ENCODE results near the gene TPSAB1.
"Not testable (repeated sequence)": the region's sequence is repeated elsewhere in the genome, so short reads cannot be mapped to it uniquely, and the experiment has no call there.

Gene TPSAB1

DNA sequence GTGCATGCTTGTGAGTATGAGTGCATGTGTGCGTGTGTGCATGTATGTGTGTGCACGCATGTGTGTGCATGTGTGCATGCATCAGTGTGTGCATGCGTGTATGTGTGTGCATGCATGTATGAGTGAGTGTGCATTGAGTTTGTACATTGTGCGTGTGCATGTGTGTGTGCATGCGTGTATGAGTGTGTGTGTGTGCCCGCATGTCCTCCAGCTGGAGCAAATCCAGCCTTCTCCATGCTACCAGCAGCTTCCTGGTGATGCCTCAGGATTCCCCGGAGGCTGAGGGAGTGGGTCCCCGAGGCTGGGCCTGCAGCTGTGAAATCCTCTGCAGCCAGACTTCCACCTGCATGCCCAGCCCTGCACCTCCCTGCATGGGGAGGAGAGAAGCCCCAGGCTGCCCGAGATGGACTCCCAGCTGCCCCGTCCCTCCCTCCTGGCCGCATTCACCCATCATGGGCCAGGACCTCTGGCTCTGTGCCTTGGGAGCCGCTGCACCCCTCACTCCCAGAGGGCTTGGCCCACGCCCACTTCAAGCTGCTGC is 24.7 kb downstream of the TPSAB1 start:
- Histone ChIP-seq H3K4me1 (ENCODE audit: control insufficient read depth in 1 of 2, insufficient read depth in 1 of 2, low read depth in 1 of 2, low read length in 1 of 2) (no peaks in the 10 kb centered on the region), H3K36me3 (no peaks in the 10 kb centered on the region), H3K4me3 (ENCODE audit: low read depth in 1 of 2, low read length in 1 of 2) (no peak overlapping the region), H3K9me3 (no peaks in the 10 kb centered on the region), H3K27me3 (peaks cover 32% of the 10 kb centered on the region), H3K27ac (no peak overlapping the region)
- TF ChIP-seq, protein P1, sequence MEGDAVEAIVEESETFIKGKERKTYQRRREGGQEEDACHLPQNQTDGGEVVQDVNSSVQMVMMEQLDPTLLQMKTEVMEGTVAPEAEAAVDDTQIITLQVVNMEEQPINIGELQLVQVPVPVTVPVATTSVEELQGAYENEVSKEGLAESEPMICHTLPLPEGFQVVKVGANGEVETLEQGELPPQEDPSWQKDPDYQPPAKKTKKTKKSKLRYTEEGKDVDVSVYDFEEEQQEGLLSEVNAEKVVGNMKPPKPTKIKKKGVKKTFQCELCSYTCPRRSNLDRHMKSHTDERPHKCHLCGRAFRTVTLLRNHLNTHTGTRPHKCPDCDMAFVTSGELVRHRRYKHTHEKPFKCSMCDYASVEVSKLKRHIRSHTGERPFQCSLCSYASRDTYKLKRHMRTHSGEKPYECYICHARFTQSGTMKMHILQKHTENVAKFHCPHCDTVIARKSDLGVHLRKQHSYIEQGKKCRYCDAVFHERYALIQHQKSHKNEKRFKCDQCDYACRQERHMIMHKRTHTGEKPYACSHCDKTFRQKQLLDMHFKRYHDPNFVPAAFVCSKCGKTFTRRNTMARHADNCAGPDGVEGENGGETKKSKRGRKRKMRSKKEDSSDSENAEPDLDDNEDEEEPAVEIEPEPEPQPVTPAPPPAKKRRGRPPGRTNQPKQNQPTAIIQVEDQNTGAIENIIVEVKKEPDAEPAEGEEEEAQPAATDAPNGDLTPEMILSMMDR (IDR thresholded peaks at IDR 0.05) = no peak

DNA sequence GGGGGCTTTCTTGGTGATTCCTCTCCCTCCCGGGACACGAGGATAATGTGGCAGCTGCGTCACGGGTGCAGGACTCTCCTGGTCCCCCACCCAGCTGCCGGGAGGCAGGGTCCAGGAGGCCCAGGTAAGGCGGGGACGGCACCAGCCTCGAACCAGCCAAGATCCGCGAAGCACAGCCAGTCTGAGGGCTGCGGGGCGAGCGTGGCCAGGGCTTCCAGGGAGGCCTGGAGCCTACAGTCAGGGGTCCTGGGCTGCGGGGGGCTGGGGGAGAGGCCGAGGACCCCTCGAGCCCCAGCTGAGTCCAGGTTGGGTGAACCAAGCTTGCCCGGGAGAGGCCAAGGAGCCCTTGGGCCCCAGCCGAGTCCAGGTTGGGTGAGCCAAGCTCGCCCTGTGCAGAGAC is 25.3 kb downstream of the TPSAB1 start:
- peaks cover 26% of the 10 kb centered on the region for H3K27me3 ChIP-seq
- TF ChIP-seq, protein P1 (IDR thresholded peaks at IDR 0.05) = no peak
- no peaks in the 10 kb centered on the region for H3K9me3 ChIP-seq

GRCh38 chr16:1269418-1269817 is 28.9 kb downstream of the TPSAB1 start:
- H3K9me3 ChIP-seq; H3K4me1 ChIP-seq (ENCODE audit: control insufficient read depth in 1 of 2, insufficient read depth in 1 of 2, low read depth in 1 of 2, low read length in 1 of 2); H3K36me3 ChIP-seq; H3K4me3 ChIP-seq (ENCODE audit: low read depth in 1 of 2, low read length in 1 of 2); H3K27ac ChIP-seq: not testable (repeated sequence)
- H3K27me3 ChIP-seq = peaks cover 11% of the 10 kb centered on the region

More for the DNA sequence above, 25.3 kb downstream of the TPSAB1 start:
- H3K4me3 ChIP-seq (ENCODE audit: low read depth in 1 of 2, low read length in 1 of 2) = no peak overlapping the region
- H3K36me3 ChIP-seq = no peaks in the 10 kb centered on the region
- no peaks in the 10 kb centered on the region for H3K4me1 ChIP-seq (ENCODE audit: control insufficient read depth in 1 of 2, insufficient read depth in 1 of 2, low read depth in 1 of 2, low read length in 1 of 2)
- no peak overlapping the region for H3K27ac ChIP-seq

DNA sequence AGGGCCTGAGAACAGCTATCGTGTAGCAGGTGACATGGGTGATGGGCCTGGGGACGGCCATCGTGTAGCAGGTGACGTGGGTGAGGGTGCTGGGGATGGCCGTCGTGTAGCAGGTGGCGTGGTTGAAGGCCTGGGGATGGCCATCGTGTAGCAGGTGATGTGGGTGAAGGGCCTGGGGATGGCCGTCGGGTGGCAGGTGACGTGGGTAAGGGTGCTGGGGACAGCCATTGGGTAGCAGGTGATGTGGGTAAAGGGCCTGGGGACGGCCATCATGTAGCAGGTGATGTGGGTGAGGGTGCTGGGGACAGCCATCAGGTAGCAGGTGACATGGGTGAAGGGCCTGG is 30.8 kb downstream of the TPSAB1 start:
- H3K9me3 ChIP-seq = no peaks in the 10 kb centered on the region
- no peaks in the 10 kb centered on the region for H3K36me3 ChIP-seq
- H3K27me3 ChIP-seq = peaks cover 19% of the 10 kb centered on the region
- no peak overlapping the region for H3K27ac ChIP-seq
- no peaks in the 10 kb centered on the region for H3K4me1 ChIP-seq (ENCODE audit: control insufficient read depth in 1 of 2, insufficient read depth in 1 of 2, low read depth in 1 of 2, low read length in 1 of 2)
- TF ChIP-seq, protein P1 (IDR thresholded peaks at IDR 0.05) = no peak
- no peak overlapping the region for H3K4me3 ChIP-seq (ENCODE audit: low read depth in 1 of 2, low read length in 1 of 2)

GRCh38 chr16:1271724-1272413 is 31.4 kb downstream of the TPSAB1 start:
- peaks cover 24% of the 10 kb centered on the region for H3K27me3 ChIP-seq
- not testable (repeated sequence) for H3K27ac ChIP-seq; H3K4me3 ChIP-seq (ENCODE audit: low read depth in 1 of 2, low read length in 1 of 2); H3K4me1 ChIP-seq (ENCODE audit: control insufficient read depth in 1 of 2, insufficient read depth in 1 of 2, low read depth in 1 of 2, low read length in 1 of 2); H3K9me3 ChIP-seq; H3K36me3 ChIP-seq

GRCh38 chr16:1272453-1273198 is 32.1 kb downstream of the TPSAB1 start:
- TF ChIP-seq, protein P1 (IDR thresholded peaks at IDR 0.05) = no peak
- Histone ChIP-seq H3K36me3 (no peaks in the 10 kb centered on the region), H3K9me3 (no peaks in the 10 kb centered on the region), H3K4me3 (ENCODE audit: low read depth in 1 of 2, low read length in 1 of 2) (no peak overlapping the region), H3K4me1 (ENCODE audit: control insufficient read depth in 1 of 2, insufficient read depth in 1 of 2, low read depth in 1 of 2, low read length in 1 of 2) (no peaks in the 10 kb centered on the region), H3K27me3 (peaks cover 32% of the 10 kb centered on the region), H3K27ac (no peak overlapping the region)
